GM18870 (cell line): ENCODE measurements around the gene CCDC15.
A peak's percentile ranks its signal among the peaks of the same experiment; 100 is the strongest.

Source experiments
- ATAC-seq: cut with Tn5 transposase; IDR thresholded peaks from one replicate; pipeline ENCODE4 v1.9.1; 2021; ENCODE audit warnings: moderate library complexity; ENCODE audit not compliant: unreplicated experiment

CCDC15 gene

GRCh38 chr11:125064070-125064469, 110.1 kb downstream of the CCDC15 start:
- no peak for ATAC-seq

- no peak for ATAC-seq
Measured at GRCh38 chr11:125068368-125068767, 114.4 kb downstream of the CCDC15 start.

- ATAC-seq, result no peak
Measured at GRCh38 chr11:125069008-125069407, 115.0 kb downstream of the CCDC15 start.

- no peak for ATAC-seq
Measured at GRCh38 chr11:125069796-125070195, 115.8 kb downstream of the CCDC15 start.

- ATAC-seq, result peak; percentile 61
Measured at GRCh38 chr11:125070699-125071254, 116.8 kb downstream of the CCDC15 start.

- no peak for ATAC-seq
Measured at GRCh38 chr11:125071435-125071834, 117.4 kb downstream of the CCDC15 start.

- no peak for ATAC-seq
Measured at GRCh38 chr11:125071846-125072217, 117.8 kb downstream of the CCDC15 start.

- peak; percentile 89 for ATAC-seq
Measured at GRCh38 chr11:125072218-125072960, 118.4 kb downstream of the CCDC15 start.

- ATAC-seq, result no peak
Measured at GRCh38 chr11:125072961-125073590, 119.1 kb downstream of the CCDC15 start.

GRCh38 chr11:125073616-125074483, 119.8 kb downstream of the CCDC15 start:
- no peak for ATAC-seq

GRCh38 chr11:125074511-125075241, 120.7 kb downstream of the CCDC15 start:
- ATAC-seq, result no peak

- ATAC-seq, result no peak
Measured at GRCh38 chr11:125075242-125075625, 121.2 kb downstream of the CCDC15 start.

- ATAC-seq, result no peak
Measured at GRCh38 chr11:125075900-125076317, 121.9 kb downstream of the CCDC15 start.

- no peak for ATAC-seq
Measured at GRCh38 chr11:125076378-125076945, 122.5 kb downstream of the CCDC15 start.

GRCh38 chr11:125078016-125078415, 124.0 kb downstream of the CCDC15 start:
- ATAC-seq, result no peak

GRCh38 chr11:125078516-125079140, 124.6 kb downstream of the CCDC15 start:
- no peak for ATAC-seq

GRCh38 chr11:125079151-125079877, 125.3 kb downstream of the CCDC15 start:
- ATAC-seq, result no peak

GRCh38 chr11:125079878-125080530, 126.0 kb downstream of the CCDC15 start:
- ATAC-seq, result no peak

GRCh38 chr11:125080531-125080911, 126.5 kb downstream of the CCDC15 start:
- no peak for ATAC-seq
